HG03066 (cell line): Measurements from ENCODE around the gene SLC13A4.
"Not testable (repeated sequence)": the region's sequence is repeated elsewhere in the genome, so short reads cannot be mapped to it uniquely, and the experiment has no call there.

ENCODE experiments used
- ATAC-seq: cut with Tn5 transposase; IDR thresholded peaks from one replicate; pipeline ENCODE4 v1.9.1; 2021; ENCODE audit warnings: low read depth; ENCODE audit not compliant: unreplicated experiment

The SLC13A4 gene

DNA sequence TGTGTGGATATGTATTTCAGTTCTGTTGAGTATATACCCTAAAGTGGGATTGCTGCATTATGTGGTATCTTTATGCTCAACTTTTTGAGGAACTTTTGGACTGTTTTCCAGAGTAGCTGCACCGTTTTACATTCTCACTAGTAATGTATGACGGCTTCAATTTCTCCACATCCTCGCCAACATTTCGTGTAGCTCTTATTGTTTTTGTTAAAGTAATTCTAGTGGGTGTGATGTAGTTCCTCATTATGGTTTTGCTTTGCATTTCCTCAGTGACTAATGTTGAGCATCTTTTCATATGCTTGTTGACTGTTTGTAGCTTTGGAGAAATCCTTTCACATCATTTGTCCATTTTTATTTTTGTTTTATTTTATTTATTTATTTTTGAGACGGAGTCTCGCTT is 61.1 kb downstream of the SLC13A4 start:
- no peak for ATAC-seq

DNA sequence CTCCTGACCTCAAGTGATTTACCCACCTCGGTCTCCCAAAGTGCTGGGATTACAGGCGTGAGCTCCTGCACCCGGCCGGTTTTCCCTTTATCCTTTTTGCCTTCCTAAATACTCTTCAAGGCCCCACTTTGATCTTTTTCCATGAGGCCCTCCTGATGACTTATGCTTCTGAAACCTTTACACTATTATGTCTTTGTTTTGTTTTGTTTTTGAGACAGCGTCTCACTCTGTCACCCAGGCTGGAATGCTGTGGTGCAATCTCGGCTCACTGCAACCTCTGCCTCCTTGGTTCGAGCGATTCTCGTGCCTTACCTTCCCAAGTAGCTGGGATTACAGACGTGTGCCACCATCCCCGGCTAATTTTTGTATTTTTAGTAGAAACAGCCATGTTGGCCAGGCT is 61.8 kb downstream of the SLC13A4 start:
- no peak for ATAC-seq

DNA sequence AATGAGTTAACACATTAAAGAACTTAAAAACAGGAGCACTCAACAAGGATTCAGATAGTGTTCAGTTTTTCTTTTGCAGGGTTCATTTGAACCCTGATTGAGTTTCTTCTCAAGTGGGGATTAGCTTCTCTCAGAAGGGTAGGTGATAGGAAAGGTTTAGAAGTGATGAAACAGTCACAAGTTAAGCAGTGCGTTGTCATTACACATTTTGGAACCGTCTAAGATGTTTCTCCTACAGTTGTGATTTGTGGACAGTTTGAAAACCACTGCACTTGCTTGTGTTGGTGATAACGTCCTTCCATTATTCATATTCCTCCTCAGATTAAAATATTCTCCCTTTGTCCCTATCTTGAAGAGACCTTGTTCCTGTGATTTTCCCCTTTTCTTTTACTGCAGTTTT is 62.9 kb downstream of the SLC13A4 start:
- ATAC-seq = no peak

DNA sequence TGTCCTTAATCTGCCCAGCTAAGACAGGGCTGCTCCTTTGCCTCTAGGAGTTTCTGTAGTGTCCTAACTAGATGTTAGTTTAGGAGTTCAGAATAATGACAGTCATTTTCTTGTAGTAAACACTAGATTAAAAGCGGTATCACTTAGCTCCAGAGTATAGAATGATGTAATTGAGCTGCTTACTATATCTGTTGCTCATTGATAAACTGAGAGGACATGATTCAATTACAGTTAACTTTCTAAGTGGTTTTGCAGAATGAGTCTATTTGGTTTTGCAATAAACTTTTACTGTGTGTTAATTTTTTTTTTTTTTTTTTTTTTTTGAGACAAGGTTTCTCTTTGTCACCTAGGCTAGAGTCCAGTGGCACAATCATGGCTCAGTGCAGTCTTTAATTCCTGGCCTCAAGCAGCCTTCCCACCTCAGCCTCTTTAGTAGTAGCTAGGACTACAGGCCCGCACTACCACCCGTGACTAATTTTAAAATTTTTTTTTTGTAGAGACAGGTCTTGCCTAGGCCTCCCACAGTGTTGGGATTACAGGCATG is 63.9 kb downstream of the SLC13A4 start:
- ATAC-seq = no peak

DNA sequence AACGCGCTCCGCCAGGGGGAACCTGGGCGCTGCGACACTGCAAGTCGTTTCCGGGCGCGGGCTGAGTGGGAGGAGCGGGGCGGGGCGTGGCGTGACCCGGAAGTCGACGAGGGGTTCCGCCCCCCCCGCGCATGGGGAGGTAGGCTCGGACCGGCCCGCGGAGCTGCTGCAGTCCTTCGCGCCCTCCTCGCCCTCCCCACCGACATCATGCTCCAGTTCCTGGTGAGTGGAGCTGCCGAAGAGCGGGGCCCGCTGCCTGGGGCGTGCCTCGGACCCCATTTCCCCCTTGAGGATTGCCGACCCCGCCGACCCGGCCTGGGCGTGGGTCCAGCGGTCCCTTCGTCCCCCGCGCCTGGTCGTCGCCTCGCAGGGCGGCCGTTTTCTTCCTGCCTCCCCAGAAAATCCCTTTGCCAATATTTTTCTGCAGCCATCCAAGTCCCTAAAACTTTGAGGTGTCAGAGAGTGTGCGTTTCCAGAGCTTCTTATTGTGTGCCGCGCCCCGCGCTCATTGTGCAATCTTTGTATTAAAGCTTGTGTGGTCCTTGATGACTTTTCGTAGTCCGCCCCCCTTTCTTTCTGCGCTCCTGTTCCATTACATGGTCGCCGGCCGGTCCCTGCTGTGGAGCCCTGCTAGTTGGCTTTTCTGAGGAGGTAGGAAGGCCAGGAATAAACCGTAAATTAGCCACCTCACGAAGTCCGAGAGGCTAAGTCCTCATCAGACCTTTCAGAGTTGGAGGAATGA is 65.4 kb downstream of the SLC13A4 start, which contains the start of gene STMP1:
TSS of gene STMP1 (plus strand) at position 142 of the 742 bp plus-strand sequence.
- ATAC-seq = peak; percentile 93

DNA sequence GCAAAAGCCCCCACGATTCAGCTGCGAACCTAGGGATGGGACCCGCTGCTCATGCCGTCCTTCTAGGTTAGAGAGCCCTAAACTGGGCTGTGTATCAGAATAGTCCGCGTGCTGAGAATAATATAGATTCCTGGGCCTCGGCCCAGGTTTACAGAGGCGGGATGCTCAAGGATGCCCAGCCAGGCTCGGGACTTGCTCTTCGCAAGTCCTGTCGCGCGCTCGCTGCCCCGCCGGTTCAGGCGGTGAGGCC is 65.9 kb downstream of the SLC13A4 start:
- peak; percentile 10 for ATAC-seq

DNA sequence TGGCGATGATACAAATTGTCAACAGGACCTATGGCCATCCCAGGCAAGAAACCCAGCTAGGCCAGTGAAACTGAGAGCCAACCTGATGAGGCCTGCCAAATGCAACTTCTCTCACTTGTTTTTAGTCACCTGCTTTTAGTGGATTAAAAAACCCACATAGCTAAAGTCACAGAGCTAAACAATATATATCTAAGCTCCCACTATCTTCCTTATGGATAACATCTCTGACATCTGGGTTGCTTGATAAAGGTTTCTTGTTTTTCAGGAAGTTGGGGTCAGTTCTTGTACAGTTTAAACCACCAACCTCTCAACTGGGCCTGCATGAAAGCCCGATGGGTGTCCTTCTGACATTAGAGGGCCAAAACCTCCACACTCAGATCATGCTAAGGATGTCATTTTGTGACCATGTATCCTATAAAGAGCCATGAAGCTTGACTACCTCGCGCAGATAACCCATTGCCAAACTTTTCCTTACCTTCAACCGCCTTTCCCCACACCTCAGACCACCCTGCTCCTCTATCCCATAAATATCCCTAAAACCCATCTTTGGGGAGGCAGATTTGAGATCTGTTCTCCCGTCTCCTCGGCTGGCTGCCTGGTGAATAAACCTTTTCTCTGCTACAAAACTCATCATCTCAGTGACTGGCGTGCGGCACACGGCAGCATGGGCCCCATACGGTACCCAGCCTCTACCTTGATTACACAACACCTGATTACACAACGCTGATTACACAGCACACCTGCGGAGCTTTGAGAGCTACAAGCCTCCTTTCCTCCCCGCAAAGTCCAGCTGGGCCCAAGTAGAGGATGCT is 66.5 kb downstream of the SLC13A4 start:
- ATAC-seq = no peak

DNA sequence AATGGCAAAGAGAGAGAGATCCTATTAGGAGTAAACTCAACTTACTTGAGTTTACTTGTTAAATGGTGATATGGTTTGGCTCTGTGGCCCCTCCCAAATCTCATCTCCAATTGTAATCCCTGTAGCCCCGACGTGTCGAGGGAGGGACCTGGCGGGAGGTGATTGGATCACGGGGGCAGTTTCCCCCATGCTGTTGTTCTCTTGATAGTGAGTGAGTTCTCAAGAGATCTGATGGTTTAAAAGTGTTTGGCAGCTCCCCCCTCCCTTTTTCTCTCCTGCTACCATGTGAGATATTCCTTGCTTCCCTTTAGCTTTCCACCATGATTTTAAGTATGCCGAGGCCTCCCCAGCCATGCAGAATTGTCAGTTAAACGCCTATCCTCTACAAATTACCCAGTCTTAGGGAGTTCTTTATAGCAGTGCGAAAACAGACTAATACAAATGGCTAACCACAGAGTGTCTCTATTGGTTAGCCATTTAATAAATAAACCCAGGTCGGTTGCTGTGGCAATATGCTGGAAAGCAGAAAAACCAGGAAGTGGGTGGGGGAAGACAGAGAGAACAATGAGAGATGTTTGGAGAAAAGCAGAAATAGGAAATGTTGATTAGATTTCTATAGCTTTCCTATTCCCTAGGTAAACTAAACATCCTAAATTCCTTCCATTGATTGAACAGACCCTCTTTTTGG is 68.7 kb downstream of the SLC13A4 start:
- ATAC-seq = no peak

DNA sequence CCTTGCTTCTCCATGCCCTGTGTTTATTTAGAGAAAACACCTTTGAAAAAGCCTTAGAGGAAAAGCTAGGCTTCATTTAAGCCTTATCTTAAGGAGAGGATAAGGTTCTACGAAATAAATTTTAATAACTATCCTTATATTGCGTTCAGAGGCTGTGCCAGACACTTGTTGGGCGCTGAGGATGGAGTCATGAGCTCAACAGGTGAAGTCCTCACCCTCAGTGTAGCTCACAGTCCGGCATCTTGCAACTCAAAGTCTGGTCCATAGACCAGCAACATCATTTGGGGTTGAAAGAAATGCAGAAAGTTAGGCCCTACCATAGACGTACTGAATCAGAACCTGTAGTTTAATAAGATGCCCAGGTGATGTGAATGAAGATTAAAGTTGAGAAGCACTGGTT is 69.4 kb downstream of the SLC13A4 start:
- no peak for ATAC-seq

DNA sequence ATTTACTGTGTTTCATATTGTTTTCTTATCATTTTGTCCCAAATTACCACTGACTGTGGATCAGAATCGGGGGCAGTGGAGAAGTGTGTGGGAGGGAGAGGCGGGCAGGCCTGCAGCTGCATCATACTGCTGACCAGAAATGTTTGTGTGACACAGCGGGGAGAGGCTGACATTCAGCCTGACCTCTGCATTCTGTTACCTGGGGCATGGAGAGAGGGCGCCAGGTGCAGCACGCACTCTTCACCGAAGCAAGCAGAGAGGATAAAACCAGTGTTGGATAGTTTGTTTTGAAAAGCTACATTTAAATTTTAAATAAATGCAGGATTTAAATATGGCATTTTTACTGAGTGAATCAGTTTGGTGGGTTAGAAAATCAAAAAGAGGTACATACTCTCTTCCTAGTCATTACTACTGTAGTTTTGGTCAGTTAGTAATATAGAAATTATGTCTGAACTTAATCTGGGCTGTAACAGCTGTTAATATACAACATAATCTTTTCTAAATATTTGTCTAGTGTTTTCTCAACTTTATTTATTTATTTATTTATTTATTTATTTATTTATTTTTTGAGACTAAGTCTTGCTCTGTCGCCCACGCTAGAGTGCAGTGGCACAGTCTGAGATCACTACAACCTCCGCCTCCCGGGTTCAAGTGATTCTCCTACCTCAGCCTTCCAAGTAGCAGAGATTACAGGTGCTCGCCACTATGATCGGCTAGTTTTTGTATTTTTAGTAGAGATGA is 74.5 kb downstream of the SLC13A4 start:
- no peak for ATAC-seq

DNA sequence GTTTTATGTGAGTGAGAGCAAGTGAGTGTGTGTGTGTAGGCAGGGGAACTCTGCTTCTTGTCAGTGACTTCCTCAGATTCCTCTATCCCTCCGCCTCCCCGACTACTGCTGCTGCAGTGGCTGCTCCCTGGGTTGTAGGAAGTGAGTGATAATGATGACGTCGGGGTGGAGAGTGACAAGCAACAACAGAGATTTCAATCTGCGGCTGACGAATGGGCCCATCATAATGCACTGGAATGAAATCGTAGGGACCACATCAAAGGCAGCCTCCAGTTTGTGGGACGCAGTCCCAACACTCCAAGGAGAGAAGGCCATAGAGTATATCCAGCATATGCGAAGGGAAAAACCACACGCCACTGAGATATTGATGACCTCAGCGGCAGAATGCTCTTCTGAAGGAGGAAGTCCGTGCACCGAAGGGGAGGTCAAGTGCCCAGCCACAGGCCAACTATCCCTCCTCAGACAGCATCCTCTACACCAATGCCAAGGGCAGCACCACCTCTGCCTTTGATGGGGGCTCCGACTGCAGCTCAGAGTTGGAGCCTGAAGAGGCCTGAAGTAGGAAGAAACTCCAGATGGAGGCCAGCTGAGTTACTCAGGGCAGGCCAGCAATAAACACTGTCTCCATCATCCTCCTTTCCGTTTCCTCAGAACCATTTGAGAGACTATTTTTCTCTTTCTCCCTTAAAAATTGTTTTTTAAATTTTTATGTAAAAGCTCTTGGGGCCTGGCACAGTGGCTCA is 77.0 kb downstream of the SLC13A4 start:
- ATAC-seq = no peak

DNA sequence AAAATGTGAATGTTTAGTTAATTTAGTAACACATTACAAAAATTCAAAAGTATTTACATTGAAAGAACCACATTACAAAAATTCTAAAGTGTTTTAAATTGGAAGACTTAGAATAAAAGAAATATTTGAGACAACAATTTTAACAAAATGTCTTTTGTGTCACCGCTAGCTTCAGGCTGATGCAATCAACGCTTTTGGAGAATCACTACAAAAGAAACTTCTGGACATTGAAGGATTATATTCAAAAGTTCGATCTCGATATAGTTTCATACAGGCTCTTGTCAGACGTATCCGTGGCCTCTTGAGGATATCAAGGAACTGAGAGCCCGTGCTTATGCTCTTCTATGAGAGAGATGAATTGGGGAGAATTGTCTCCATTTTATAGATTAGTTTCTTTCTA is 79.8 kb downstream of the SLC13A4 start:
- ATAC-seq = no peak

DNA sequence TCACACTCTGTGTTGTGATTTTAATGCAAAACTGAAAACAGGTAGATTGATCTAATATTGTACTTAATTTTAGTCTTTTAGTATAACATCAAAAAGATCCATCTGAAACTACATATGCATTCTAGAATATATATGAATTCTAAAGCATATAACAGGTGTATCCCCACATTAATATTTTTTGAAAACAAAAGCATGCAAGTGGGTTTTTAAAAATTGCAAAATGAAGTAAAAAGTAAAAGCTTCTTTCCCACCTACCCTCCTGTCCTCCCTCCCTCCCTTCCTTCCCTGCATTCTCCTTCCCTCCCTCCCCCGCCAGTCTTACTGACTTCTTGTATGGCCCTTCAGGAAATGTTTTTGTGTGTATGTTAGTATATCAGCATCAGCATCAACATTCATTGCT is 80.2 kb downstream of the SLC13A4 start:
- ATAC-seq = no peak

DNA sequence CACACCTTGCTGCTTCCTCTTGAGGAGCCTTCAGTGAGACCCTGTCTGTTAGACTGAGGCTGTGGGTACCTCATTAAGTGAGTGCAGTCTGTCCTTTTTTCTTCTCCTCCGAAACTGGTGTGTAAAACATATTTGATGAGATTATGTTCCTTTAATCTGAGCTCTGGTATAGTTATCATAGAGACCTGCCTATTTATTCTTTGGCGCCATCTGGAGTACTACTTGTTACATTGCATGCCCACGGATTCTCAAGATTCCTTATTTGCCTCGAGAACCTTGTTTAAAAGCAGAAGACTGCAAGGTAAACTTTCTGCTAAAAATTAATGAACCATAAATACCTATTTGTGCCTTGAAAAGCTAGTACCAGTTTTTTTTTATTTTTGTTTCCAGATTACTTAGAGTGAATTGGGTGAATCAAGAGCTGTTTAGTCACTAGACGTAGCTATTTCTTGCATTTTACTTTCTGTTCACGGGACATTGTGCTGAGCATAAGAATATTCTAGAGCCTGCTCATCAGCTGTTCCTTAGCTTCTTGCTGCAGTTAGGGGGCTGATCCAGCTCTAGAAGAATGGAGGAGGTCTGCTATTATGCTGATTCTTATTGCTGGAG is 82.6 kb downstream of the SLC13A4 start:
- no peak for ATAC-seq

DNA sequence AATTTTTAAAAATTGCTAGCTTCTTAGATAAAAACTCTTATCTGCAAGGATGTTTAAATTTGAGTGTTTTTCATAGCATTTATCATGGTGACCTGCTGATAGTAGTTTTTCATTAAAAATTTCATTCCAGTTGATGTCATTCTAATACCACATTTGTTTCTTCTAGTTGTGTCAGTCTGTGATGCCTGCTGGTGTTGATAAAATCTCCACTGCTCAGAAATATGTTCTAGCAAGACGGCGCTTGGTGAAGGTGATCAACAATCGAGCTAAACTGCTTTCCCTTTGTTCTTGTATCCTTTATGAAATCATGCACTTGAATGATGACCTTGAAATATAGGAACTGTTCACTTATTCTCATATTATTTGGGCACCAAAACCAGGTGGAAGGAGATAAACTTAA is 83.3 kb downstream of the SLC13A4 start:
- no peak for ATAC-seq

DNA sequence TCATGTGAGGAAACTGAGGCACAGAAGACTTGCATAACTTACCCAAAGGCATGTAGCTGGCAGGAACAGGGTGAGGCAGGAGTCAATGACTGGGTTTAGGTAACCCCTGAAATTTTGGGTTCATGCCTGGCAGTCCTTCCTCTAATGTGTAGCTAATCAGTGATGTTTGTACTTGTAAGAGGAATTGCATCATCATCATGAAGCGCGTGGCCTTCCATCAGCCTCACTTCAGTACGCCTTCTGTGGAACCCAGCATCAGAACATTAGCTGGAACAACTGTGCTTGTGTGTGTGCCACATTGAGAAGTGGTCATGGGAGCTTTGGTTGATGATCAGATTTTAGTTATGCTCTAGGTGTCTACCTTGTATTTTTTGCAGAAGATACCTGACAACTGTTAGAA is 83.8 kb downstream of the SLC13A4 start:
- ATAC-seq = no peak

DNA sequence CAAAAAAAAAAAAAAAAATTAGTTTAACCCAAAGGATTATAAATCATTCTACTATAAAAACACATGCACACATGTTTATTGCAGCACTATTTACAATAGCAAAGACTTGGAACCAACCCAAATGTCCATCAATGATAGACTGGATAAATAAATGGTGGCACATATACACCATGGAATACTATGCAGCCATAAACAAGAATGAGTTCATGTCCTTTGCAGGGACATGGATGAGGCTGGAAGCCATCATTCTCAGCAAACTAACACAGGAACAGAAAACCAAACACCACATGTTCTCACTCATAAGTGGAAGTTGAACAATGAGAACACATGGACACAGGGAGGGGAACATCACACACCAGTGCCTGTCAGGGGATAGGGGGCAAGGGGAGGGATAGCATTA is 88.3 kb downstream of the SLC13A4 start:
- ATAC-seq = not testable (repeated sequence)

DNA sequence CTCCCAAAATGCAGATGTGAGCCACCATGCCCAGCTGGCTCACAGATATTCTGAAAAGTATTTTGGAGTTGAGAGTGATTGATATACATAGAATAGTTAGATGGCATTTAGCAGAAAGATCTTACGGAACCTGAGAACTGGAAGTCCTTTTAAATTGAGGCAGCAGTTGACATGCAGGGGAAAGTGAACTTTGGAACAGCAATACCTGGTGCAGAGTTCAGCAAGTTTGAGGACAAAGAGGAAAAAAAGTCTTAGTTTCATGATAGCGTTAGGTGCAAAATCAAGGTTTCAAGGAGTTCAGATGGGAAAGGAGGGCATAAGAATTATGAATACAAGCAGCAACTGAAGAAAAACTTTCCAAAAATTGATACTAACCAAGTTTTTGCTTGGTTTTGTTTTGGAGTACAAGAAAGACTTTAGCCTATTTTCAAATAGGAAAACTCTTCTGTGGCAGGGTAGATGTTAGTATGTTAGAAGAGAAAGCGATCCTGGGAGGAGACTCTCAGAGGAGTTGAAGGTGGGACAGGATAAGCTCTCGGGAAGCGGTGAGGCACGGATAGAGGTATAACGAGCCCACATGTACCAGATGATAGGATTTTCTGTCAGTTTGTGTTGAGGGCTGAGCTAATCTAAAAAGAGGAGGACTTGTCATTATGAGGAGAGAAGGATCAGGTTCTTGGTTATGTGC is 93.7 kb downstream of the SLC13A4 start:
- ATAC-seq = no peak
